Measurements from ENCODE around the gene EDEM3.
"Not testable (repeated sequence)": the region's sequence is repeated elsewhere in the genome, so short reads cannot be mapped to it uniquely, and the experiment has no call there.

EDEM3 gene

GRCh38 chr1:184754476-184755225 is at the start of gene EDEM3:
EDEM3 (minus strand) TSS chr1:184754858; CDS start chr1:184754646, 212 bp downstream.
- peak; percentile 99 for DNase-seq

GRCh38 chr1:184804220-184804619 is 49.6 kb upstream of the EDEM3 start:
- DNase-seq = no peak

DNA sequence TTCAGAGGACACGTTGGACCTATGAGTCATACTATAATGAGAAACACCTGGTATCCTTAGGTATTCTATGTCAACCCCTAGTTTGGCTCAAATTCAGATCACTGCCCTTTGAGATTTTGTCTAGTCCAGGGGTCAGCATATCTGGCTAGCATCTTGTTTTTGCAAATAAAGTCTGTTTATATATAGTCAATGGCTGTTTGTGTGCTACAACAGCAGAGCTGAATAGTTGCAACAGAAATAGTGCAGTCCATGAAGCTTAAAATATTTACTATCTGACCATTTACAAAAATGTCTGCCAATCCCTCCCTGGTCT is 48.5 kb upstream of the EDEM3 start:
- no peak for DNase-seq

DNA sequence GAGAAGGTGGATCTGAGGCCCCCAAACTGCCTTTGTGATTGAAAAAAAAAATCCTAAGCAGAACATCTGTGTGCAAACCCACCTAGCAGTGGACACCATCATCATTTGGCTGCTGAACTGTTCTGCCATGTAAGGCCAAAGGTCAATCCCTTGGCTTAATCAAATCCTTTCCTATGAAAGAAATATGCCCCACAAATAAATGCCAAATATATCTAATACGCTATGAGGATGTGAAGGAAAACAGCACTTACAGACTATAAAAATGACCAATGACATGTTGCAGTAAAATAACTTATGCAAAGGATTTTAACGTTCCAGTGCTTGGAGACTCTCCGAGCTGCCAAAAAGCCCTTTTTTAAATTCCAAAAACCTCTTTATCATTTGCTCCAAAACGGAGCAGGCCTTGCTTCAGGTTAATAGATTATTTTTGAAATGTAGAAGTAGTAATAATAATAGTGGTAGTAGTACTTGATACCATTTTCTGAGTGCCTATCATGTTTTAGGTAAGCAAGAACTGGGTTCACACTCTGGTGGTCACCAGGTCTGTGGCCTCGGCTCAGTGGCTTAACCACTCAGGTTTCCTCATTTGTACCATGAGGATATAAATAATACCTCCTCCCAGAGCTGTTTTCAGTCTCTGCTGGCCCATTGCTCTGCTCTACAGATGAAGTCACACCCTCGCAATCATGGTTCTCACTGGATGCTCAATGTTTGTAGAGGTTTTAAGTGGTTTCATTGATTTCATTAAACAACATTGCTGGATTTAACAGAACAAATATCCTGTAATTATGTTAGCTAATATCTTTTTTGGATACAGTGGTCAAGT is 47.9 kb upstream of the EDEM3 start:
- DNase-seq = no peak

DNA sequence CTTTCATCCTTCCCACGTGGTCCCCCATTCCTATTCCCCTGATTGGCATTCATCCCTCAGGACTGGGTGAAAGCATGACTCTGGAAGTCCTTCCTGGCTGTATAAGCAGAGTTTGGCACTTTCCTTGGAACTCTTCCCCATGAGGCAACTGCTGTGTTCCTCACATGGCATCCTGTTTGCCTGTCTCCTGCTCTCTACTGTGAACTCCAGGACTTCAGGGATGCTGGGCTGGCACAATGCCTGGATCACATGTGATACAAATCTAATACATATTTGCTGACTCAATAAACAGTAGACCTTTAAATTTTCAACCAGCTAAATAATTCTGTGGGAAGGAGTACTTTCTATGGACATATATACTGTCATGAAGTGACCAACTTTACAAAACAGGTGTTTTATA is 46.8 kb upstream of the EDEM3 start:
- no peak for DNase-seq

- no peak for DNase-seq
Measured at GRCh38 chr1:184800876-184801275, 46.2 kb upstream of the EDEM3 start.

DNA sequence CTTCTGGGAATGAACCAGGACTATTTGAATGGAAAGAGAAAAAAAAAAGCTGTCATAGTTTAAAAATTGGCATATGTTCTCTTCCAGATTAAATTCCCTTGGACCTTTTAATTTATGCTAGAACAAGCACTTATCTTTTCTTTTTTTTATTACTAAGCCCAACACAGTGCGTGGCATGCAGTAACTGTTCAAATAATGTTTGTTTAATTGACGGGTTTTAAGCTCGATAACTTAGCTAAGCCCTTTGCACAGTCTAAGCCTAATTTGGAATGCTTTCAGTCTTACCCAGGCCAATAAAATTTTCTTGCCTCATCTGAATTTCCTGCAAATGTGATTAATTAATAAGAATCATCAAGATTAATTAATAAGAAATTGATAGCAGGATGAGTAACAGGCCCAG is 39.3 kb upstream of the EDEM3 start:
- no peak for DNase-seq

- DNase-seq = no peak
Measured at GRCh38 chr1:184792450-184792969, 37.9 kb upstream of the EDEM3 start.

- DNase-seq = no peak
Measured at GRCh38 chr1:184791550-184791900, 36.9 kb upstream of the EDEM3 start.

DNA sequence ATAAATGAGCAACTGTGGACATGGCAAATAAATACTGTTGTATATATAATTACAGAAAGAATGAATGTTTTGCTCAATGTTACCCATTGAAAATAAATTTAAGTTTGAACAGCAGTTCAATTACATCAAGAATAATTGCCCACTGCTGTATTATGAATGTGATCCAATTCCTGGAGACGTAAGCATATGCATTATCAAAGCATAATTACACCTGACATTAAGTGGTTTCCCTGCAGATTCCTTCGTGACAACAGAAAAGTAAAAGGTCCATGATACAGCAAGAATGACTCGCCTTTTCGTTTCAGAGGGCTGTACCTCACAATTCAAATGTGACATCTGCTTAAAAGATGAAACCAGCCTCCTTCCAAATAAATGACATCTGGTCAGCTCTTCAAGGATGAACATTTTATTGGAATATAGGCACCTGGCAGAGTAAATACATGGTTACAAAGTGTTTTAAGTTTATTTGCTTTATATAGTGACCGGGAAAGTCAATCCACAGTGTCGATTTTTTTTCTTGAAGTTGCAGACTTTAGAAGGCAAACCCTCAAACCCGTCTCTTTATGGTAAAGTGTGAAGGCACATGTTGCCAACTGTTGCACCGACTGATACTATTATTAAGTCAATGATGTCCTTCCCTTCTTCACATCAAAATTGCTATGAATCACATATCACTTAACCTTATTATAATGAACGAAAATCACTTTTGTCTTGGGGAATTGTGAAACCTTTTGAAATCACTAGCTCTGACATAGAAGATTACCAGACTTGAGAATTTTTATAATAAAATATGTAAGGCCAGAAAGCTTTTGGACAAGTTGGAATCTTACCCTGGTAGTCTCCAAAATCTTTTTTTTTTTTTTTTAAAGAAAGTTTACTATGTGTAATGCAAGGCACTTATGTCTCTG is 36.2 kb upstream of the EDEM3 start:
- no peak for DNase-seq

DNA sequence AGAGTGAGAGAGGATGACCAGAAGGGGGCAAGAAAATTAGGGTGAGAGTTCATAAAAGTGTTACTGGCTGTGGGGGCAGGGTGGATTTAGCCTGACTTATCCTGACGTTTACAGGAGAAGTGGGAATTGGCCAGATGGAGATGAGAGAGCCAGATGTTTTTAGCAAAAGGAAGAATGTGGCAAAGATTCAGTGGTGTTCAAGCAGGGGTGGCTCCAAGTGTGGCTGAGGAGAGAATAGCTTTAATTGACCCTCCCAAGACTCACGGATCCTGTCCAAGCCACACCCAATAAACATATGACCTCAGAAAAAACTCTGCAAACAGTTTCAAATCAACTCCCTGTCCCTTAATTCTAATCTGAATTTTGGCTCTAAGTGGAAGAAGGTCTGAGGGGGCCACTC is 35.2 kb upstream of the EDEM3 start:
- DNase-seq = no peak

GRCh38 chr1:184788970-184789369 is 34.3 kb upstream of the EDEM3 start:
- no peak for DNase-seq

- DNase-seq = no peak
Measured at GRCh38 chr1:184785529-184785928, 30.9 kb upstream of the EDEM3 start.

GRCh38 chr1:184783723-184784122 is 29.1 kb upstream of the EDEM3 start:
- not testable (repeated sequence) for DNase-seq

- no peak for DNase-seq
Measured at GRCh38 chr1:184781941-184782340, 27.3 kb upstream of the EDEM3 start.

GRCh38 chr1:184775885-184776284 is 21.2 kb upstream of the EDEM3 start:
- no peak for DNase-seq

DNA sequence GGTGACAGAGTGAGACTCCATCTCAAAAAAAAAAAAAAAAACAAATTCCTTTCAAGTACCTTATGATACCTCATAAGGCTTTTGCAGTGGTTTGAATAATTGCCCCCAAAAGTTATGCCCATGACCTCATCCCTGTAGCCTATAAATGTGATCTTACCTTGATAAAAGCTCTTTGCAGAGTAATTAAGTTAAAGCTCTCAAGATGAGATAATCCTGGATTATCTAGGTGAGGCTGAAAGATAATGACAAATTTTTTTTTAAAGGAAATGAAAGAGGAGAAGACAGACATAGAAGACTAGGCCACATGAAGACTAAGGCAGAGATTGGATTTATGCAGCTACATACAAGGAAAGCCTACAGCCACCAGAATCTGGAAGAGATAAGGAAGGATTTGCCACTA is 20.7 kb upstream of the EDEM3 start:
- DNase-seq = no peak

DNA sequence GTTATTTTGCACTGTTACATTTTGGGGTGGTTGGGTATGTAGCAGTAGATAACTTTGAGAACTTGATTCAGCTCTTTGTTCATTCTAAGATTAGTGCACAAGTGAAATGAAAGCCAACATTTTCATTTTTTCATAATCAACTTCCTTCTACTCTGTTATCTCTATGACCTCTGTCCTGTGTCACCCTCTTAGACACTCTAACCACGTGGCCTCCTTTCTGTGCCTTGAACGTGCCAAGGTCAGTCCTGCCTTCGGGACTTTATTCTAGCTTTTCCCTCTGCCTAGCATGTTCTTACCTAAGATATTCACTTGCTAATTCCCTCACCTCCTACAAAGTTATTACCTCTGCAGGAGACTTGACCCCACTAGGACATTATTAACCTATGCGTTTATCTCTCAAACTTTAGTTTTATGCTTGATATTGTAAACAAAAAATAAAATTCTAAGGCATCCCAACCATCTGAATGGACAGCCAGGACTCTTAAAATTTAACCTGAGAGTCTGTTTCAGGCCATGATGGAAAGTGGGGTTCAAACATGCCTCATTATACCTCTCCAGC is 19.2 kb upstream of the EDEM3 start:
- no peak for DNase-seq

DNA sequence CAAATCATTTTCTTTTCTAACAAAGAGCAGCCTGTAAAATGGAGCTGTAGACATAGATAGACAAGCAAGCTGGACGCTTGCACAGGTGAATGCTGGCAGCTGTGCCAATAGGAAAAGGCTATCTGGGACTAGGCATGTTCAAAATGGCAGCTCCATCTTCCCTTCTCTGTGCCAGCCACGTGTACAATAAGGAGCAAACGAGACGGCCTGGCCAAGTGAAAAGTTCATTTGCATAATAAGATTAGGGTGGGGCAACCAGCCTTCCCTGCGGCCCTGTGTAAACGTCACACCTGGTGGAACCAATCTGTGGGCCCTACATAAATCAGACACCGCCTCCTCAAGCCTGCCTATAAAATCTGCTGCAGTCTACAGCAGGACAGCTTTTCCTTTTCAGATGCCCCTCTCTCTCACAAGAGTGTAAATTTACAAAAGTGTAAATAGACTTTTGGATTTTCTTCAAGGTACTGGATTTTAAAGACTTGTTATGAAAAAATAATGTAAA is 16.6 kb upstream of the EDEM3 start:
- DNase-seq = no peak

- no peak for DNase-seq
Measured at GRCh38 chr1:184770181-184770979, 15.7 kb upstream of the EDEM3 start.

- no peak for DNase-seq
Measured at GRCh38 chr1:184769241-184769640, 14.6 kb upstream of the EDEM3 start.

DNA sequence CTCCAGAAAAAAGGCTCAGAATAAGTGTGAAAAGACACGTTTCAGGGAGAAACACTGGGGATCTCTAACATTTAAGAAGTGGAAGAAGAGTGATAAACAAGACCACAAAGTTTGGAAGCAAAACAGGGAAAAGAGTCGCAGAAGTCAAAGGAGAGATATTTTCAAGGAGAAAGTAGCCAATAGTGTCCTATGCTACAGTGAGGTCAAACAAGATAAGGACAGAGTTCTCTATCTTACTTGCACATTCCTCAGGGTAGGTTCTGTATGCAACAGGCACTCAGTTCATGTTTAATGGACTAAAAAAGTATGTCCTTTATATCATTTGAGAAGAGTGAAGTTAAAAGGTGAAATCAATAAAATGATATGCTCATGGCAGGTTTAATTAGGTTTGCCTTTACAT is 13.8 kb upstream of the EDEM3 start:
- DNase-seq = no peak
